HG03064 (cell line): ENCODE results near the gene TENM3.
A peak's percentile ranks its signal among the peaks of the same experiment; 100 is the strongest.

Experiments
- ATAC-seq: cut with Tn5 transposase; IDR thresholded peaks from one replicate; pipeline ENCODE4 v1.9.1; 2021; ENCODE audit warnings: low read depth; ENCODE audit not compliant: unreplicated experiment

The TENM3 gene

GRCh38 chr4:182818926-182819730 lies 575.9 kb downstream of the TENM3 start:
- no peak for ATAC-seq

- no peak for ATAC-seq
Measured at GRCh38 chr4:182819751-182820150, 576.5 kb downstream of the TENM3 start.

DNA sequence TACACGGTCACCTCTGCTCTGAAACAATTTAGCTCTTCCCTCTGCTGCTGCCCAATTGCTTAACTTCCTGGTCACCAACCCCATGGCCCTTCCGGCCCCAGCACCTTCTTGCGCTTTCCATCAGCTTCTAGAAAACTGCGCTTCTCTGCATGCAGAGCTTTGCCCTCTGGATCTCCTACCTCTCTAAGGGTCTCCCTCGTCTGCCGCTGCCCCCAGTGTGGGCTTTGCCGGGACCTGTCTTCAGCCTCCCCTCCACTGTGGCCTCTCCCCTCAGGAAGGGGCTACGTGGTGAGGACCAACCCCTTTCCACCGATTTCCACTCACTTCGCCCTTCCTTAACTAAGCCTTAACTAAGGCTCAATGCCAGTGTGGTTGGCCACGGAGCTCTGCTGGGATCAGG lies 579.4 kb downstream of the TENM3 start:
- ATAC-seq = no peak

DNA sequence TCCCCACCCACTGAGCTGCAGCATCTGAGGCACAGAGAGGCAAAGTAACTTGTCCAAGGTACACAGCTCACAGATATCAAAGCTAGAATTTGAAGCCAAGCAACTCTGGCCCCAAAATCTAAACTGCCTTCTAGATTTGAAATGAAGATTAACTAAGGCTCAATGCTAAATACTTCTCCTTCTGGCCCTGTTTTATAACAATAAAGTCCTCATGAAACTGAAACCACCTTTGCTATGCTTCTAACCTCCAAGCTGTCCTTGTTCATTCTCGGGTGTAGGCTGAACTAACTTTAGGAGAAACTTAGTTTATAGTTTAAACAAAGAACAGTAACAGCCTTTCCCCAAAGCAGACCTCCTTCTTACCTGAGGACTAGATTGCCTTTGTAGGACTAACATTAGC lies 580.4 kb downstream of the TENM3 start:
- no peak for ATAC-seq

DNA sequence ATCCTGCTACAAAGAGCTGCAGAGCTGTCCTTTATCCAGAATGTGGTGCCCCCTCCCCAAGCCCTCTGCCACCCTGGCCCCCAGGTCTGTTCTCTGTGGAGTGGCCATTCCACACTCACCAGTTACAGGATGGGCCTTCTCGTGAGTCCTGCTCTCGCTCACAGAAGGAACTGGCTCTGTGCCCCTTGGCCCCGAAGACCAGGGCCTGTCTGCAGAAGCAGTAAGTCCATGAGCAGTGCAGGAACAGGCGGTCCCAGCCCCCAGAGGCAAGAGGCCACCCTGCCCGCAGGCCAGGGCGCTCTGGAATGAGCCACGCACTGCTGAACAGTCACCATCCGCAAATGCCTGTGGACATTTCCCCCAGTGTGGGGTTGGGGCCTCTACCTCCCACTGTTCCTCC lies 581.8 kb downstream of the TENM3 start:
- ATAC-seq = no peak

GRCh38 chr4:182825786-182826185 lies 582.6 kb downstream of the TENM3 start:
- no peak for ATAC-seq

DNA sequence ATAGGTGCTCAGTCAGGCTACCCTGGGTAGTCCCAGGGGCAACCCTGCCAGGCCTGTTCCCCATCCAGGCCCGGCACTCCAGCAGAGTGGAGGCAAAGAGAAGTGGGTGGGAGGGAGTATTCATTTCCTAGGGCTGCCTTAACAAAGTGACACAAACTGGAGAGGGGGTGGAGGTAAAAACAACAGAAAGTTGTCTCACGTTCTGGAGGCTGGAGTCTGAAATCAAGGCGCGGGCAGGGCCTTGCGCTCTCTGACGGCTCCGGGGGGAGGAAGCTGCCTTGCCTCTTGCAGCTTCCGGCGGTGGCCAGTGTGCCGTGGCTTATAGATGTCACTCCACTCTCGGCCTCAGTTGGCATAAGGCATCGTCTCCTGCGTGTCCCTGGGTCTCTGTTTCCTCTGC lies 583.2 kb downstream of the TENM3 start:
- peak; percentile 66 for ATAC-seq

DNA sequence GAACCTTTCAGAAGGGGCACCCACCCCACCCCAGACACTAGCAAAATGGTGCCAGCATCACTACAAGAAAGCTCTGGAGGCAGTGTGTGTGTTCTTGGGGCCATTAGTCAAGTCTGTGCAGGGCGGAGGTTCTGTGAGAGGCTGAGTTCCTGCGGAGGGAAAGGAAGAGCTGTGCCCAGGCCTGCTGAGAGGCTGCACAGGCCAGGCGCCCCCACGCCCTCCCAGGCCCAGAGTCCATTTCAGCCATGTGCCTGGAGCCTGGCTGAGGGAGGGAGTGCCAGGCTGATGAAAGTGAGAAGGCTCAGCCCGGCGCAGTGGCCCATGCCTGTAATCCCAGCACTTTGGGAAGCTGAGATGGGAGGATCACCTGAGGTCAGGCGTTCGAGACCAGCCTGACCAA lies 584.0 kb downstream of the TENM3 start:
- ATAC-seq = no peak

GRCh38 chr4:182827954-182828353 lies 584.8 kb downstream of the TENM3 start:
- no peak for ATAC-seq

GRCh38 chr4:182828360-182829025 lies 585.3 kb downstream of the TENM3 start:
- ATAC-seq = no peak

DNA sequence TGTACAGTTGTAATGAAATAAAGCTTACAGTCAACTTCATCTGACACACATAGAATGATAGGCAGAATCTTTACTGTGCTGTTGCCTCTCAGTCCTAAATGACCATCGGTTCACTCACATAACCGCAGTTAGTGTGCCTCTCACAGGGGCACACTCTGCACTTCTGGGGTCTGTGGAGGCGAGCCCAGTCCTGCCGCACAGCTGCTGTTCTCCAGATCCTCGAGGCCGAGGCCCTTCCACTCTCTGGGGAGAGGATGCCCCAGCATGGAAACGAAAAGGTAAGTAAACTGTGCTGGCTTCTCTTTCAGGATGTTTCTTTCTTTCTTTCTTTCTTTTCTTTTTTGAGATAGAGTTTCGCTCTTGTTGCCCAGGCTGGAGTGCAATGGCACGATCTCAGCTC lies 586.0 kb downstream of the TENM3 start:
- ATAC-seq = no peak

DNA sequence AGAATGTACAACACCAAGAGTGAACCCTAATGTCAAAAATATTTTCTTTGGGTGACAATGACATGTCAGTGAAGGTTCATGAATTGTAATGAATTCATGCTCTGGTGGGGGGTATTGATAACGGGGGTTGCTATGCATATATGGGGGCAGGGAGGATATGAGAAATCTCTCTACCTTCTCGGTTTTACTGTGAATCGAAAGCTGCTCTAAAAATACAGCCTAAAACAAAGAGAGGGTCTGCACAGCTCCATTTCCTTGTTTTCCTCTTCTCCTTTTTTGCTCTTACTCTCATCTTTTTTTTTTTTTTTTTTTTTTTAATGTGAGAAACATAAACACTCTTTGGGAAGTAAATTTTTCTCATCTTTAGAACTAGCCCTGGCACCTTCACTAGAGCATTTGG lies 588.2 kb downstream of the TENM3 start:
- no peak for ATAC-seq

DNA sequence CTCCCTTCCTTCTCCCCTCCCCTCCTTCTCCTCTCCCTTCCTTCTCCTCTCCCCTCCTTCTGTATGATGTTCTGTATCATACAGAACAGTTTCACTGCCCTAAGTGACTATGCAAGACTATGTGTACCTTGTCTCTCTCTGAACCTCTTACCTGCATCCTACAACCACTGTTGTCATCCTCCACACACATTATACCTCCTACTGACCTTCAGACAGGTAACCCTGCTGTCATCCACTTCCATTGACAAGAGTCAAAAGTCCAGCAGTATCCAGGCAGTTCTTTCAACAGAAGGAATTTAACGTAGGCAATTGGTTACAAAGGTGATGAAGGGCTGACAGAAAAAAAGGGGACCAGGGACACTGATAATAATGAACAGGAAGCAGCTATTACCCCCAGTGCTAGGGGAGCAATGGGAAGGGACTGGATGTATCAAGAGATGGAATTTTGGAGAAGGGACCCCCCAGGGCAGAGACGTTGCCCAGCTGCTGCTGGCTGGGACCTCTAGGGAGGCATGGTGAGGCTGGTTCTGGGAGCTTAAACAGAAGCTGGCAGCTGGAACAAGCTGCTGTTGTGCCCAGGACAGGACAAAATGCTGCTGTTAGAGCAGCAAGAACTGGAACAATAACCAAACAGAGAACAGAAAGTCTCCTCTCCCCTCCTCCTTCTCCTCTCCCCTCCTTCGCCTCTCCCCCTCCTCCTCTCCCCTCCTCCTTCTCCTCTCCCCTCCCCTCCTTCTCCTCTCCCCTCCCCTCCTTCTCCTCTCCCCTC lies 589.3 kb downstream of the TENM3 start:
- no peak for ATAC-seq

DNA sequence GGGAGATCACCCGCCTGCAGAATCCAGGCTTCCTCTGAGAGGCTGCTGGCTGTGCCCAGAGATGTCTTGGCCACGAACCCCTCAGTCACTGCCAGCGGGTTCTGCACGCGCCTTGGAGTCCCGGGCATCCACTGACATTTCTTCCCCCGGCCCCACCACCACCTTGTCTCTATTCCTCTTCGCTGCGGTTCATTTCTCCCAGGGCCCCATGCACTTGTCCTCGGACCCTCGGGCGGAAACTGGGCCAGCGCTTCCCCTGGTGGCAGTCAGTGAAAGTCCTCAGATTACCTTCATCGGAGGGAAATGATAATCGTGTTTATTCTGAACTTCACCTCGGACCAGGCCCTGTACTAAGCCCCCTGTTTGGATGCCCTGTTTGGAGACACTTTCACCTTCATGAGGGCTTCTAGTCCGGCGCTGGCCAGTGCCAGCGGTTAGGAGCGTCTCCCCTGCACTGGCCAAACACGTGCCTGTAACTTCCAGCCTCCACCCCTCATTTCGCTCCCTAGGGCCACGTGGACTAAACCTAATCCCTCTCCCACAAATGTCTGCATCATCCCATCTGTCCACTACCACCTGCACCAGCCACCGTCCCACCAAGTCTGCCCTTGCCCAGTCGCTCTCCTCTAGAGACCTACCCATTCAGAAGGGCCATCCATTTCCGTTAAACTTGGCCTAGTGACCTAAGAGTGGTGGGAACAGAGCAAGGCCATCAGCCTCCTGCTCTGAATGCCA lies 592.0 kb downstream of the TENM3 start:
- ATAC-seq = no peak

DNA sequence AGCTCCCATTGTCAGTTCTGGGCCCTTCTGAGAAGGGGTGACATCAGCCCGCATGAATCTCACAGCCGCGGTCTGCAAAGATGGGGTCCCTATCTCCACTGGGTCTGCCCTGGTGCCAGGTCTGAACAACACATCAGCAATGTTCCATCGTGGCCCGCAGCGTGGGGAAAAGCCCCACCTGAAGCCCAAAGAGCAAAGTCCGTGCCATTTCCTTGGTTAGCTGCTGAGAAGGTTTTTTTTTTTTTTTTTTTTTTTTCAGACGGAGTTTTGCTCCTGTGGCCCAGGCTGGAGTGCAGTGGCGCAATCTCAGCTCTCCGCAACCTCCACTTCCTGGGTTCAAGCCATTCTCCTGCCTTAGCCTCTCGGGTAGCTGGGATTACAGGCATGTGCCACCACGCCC lies 594.6 kb downstream of the TENM3 start:
- ATAC-seq = no peak

- ATAC-seq = no peak
Measured at GRCh38 chr4:182838535-182838934, 595.3 kb downstream of the TENM3 start.

- no peak for ATAC-seq
Measured at GRCh38 chr4:182839256-182839655, 596.1 kb downstream of the TENM3 start.

DNA sequence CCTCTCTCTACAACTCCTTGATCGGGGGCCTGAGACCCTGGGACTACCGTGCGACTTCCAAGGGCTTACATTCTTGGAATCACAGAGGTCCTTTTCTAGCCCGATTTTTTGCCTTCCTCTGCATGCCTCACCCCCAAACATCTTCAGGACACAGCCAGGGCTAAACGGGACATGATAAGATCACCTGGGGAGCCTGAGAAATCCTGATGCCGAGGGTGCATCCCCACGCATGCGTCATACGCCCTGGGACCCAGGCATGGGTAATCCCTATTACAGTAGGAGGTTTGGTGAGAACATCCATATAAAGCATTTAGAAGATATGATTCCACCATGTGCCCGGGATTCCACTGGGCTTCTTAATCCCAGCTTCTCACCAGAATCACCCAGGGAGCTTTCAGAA lies 596.9 kb downstream of the TENM3 start:
- no peak for ATAC-seq

- ATAC-seq = no peak
Measured at GRCh38 chr4:182842104-182842600, 599.0 kb downstream of the TENM3 start.

DNA sequence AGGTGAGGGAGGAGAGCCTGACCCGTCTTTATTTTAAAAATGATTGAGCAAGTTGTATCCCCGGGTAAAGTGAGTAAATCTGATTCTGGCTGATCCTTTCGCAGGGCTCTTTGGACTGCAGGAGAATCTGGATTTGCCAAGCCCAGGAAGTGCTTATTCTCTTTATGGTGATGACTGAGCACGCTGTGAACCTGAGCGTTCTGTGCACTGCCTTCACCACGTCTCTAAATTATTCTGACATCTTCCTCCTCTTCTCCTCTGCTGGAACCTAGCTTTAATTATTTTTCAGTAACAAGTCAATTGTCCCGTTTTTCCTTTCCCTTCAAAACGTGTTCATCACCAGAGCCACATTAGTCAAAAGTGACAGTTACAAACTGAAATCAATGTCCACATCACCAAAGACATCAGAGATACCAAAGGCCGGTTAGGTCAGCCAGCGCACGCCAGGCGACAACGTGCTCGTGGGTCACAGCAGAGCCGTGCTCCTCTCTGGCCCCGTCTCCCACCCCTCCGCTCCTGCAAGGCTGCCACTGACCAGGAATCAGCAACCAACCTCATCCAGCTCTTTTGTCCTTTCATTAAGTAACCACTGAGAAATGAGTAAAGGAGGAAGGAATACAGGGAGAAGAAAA lies 599.7 kb downstream of the TENM3 start:
- no peak for ATAC-seq
